Esophagus squamous epithelium (tissue), 4 donors: ENCODE measurements around the gene PPP1R3G.

Source experiments
- CTCF ChIP-seq, 6 experiments: fragments of 450-650 bp in 4 of 6; fragments of 200-600 bp in 2 of 6; sonication (generic) in 2 of 6; IDR thresholded peaks; one replicate each; pipeline ENCODE4 v1.5.1; 2016 to 2019; ENCODE audit warnings: antibody characterized with exemption in 6 of 6, mild to moderate bottlenecking in 4 of 6, moderate library complexity in 4 of 6
- POLR2A ChIP-seq, 4 donors: fragments of 450-650 bp; IDR thresholded peaks; one replicate each; pipeline ENCODE4 v1.6.1; 2017; ENCODE audit warnings: antibody characterized with exemption in 4 of 4, mild to moderate bottlenecking in 4 of 4, moderate library complexity in 3 of 4

GRCh38 chr6:5081955-5082354 lies 3.2 kb upstream of the PPP1R3G start:
- TF ChIP-seq CTCF (IDR thresholded peaks at IDR 0.05) = no peak
- TF ChIP-seq POLR2A (IDR thresholded peaks at IDR 0.05) = no peak
